C4-2B (cell line): Measurements from ENCODE around the gene GALNT1.

Experiments used
- H3K27ac ChIP-seq: fragments of 450-650 bp; 2 replicates; pipeline ENCODE4 v1.5.1; 2017
- CTCF ChIP-seq: fragments of 450-650 bp; conservative IDR thresholded peaks from 2 replicates; pipeline ENCODE4 v1.5.1; 2017; ENCODE audit warnings: mild to moderate bottlenecking
- ZFX ChIP-seq: fragments of 450-650 bp; IDR thresholded peaks from 2 replicates; pipeline ENCODE4 v1.6.1; 2017

The GALNT1 gene

GRCh38 chr18:35653392-35654135 lies 72.0 kb downstream of the GALNT1 start:
- TF ChIP-seq ZFX (no peak), CTCF (no peak)
- H3K27ac ChIP-seq: no peak overlapping the region

GRCh38 chr18:35658112-35658511 lies 76.6 kb downstream of the GALNT1 start:
- H3K27ac ChIP-seq: no peak overlapping the region

GRCh38 chr18:35661483-35662146 lies 80.1 kb downstream of the GALNT1 start:
- H3K27ac ChIP-seq: no peak overlapping the region
- TF ChIP-seq CTCF: peak; percentile 38
- no peak for TF ChIP-seq ZFX

More at GRCh38 chr18:35658112-35658511, 76.6 kb downstream of the GALNT1 start:
- TF ChIP-seq CTCF (no peak), ZFX (no peak)

- no peak overlapping the region for H3K27ac ChIP-seq
- TF ChIP-seq CTCF (no peak), ZFX (no peak)
These were observed 80.9 kb downstream of the GALNT1 start for GRCh38 chr18:35662293-35663062.

- no peak for TF ChIP-seq ZFX
- TF ChIP-seq CTCF: no peak
- no peak overlapping the region for H3K27ac ChIP-seq
These were observed 90.5 kb downstream of the GALNT1 start for GRCh38 chr18:35671966-35672603.

- TF ChIP-seq ZFX (no peak), CTCF (no peak)
- H3K27ac ChIP-seq: no peak overlapping the region
These were observed 91.4 kb downstream of the GALNT1 start for GRCh38 chr18:35672897-35673296.
